Measurements from ENCODE around the gene TRHDE.

Gene TRHDE

DNA sequence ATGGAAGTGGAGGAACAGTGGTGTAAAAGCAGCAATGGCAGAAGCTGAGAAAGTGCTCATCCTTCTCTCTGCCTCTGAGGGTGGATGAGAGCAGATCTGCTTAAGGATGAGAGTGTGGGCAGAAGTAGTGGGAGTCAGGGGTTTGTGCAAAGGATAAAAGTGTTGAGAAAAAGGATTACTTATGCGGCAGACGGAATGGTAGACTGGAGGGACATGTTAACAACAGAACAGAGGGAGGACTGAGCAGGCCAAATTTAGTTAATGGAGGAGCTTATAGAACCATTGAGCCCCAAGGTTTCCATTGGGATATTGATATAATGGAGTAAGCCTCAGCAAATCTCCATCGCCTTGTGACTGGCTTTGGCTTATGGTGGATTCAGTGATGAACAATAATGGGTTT is 25.5 kb downstream of the TRHDE start:
- no peaks in the 10 kb centered on the region for H3K79me2 ChIP-seq (ENCODE audit: insufficient read depth, low read length)
- no peaks in the 10 kb centered on the region for H3K27me3 ChIP-seq (ENCODE audit: insufficient read depth, low read length)
- no peak for TF ChIP-seq EZH2 (IDR thresholded peaks at IDR 0.05; ENCODE audit: borderline replicate concordance, low read length)
- TF ChIP-seq, protein P1, sequence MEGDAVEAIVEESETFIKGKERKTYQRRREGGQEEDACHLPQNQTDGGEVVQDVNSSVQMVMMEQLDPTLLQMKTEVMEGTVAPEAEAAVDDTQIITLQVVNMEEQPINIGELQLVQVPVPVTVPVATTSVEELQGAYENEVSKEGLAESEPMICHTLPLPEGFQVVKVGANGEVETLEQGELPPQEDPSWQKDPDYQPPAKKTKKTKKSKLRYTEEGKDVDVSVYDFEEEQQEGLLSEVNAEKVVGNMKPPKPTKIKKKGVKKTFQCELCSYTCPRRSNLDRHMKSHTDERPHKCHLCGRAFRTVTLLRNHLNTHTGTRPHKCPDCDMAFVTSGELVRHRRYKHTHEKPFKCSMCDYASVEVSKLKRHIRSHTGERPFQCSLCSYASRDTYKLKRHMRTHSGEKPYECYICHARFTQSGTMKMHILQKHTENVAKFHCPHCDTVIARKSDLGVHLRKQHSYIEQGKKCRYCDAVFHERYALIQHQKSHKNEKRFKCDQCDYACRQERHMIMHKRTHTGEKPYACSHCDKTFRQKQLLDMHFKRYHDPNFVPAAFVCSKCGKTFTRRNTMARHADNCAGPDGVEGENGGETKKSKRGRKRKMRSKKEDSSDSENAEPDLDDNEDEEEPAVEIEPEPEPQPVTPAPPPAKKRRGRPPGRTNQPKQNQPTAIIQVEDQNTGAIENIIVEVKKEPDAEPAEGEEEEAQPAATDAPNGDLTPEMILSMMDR (IDR thresholded peaks at IDR 0.05; ENCODE audit: low read length): no peak
- H3F3A ChIP-seq (ENCODE audit: insufficient read depth, low read length): no peaks in the 10 kb centered on the region
- H4K20me1 ChIP-seq (ENCODE audit: insufficient read depth, low read length): no peaks in the 10 kb centered on the region
- H3K36me3 ChIP-seq (ENCODE audit: insufficient read depth, low read length): no peaks in the 10 kb centered on the region
- no peak overlapping the region for H3K4me2 ChIP-seq (ENCODE audit: low read length)
- no peaks in the 10 kb centered on the region for H3K9me3 ChIP-seq (ENCODE audit: low read length)
- H3K4me1 ChIP-seq (ENCODE audit: insufficient read depth, low read length, severe bottlenecking): no peaks in the 10 kb centered on the region
- H2AFZ ChIP-seq (ENCODE audit: low read length): no peak overlapping the region
- H3K4me3 ChIP-seq (ENCODE audit: low read depth, low read length, poor library complexity, severe bottlenecking): no peak overlapping the region
- no peaks in the 10 kb centered on the region for H3K9me2 ChIP-seq (ENCODE audit: low read depth, low read length)
- no peak overlapping the region for H3K27ac ChIP-seq (ENCODE audit: low read depth, low read length, poor library complexity, severe bottlenecking)
- H3K9ac ChIP-seq (ENCODE audit: low read length): no peak overlapping the region

DNA sequence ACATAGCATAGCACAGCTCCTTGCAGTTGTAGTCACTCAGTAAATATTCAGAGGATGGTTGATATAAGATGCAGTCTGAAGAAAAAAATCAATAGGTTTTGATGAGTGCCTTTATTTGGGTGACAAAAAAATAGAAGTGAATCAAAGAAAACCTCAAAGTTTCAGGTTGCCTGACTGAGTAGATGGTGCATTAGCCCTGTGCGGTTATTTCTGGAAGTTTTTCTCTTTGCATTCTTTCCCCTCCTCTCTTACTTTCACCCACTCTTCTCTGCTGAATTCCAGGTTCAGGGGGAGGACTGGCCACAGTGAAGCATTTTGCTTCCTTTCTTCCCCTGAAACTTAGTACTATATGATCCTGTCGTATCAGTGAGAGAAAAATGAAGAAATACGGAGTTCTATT is 28.6 kb downstream of the TRHDE start:
- Histone ChIP-seq H3F3A (ENCODE audit: insufficient read depth, low read length) (no peaks in the 10 kb centered on the region), H3K9me3 (ENCODE audit: low read length) (no peaks in the 10 kb centered on the region), H3K9ac (ENCODE audit: low read length) (no peak overlapping the region), H3K9me2 (ENCODE audit: low read depth, low read length) (no peaks in the 10 kb centered on the region), H4K20me1 (ENCODE audit: insufficient read depth, low read length) (no peaks in the 10 kb centered on the region), H3K36me3 (ENCODE audit: insufficient read depth, low read length) (no peaks in the 10 kb centered on the region), H3K27me3 (ENCODE audit: insufficient read depth, low read length) (no peaks in the 10 kb centered on the region), H3K4me1 (ENCODE audit: insufficient read depth, low read length, severe bottlenecking) (no peaks in the 10 kb centered on the region), H3K4me2 (ENCODE audit: low read length) (no peak overlapping the region), H3K27ac (ENCODE audit: low read depth, low read length, poor library complexity, severe bottlenecking) (no peak overlapping the region), H3K4me3 (ENCODE audit: low read depth, low read length, poor library complexity, severe bottlenecking) (no peak overlapping the region), H3K79me2 (ENCODE audit: insufficient read depth, low read length) (no peaks in the 10 kb centered on the region), H2AFZ (ENCODE audit: low read length) (no peak overlapping the region)
- no peak for TF ChIP-seq EZH2 (IDR thresholded peaks at IDR 0.05; ENCODE audit: borderline replicate concordance, low read length)
- TF ChIP-seq, protein P1 (IDR thresholded peaks at IDR 0.05; ENCODE audit: low read length): no peak

DNA sequence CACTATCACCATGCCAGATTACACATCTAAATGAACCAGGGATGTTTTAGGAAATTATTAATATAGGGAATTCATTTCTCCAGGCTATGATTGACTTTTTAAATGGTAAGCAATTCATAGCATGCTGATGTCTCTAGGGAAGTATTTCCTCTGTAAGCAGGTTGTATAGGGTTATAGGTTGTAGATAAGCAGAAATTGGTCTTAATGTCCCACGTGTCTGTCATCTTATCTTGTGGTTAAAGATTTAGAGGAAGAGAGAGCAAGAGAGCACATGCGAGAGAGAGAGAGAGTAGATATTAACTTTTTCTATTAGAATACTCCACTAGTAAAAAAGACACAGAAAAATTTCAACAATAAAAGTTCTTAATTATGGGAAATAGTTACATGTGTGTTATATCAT is 32.6 kb downstream of the TRHDE start:
- H3F3A ChIP-seq (ENCODE audit: insufficient read depth, low read length): no peaks in the 10 kb centered on the region
- no peak overlapping the region for H3K4me3 ChIP-seq (ENCODE audit: low read depth, low read length, poor library complexity, severe bottlenecking)
- no peaks in the 10 kb centered on the region for H3K79me2 ChIP-seq (ENCODE audit: insufficient read depth, low read length)
- no peak overlapping the region for H3K4me2 ChIP-seq (ENCODE audit: low read length)
- no peaks in the 10 kb centered on the region for H3K4me1 ChIP-seq (ENCODE audit: insufficient read depth, low read length, severe bottlenecking)
- H3K27ac ChIP-seq (ENCODE audit: low read depth, low read length, poor library complexity, severe bottlenecking): no peak overlapping the region
- H3K9me2 ChIP-seq (ENCODE audit: low read depth, low read length): no peaks in the 10 kb centered on the region
- H3K27me3 ChIP-seq (ENCODE audit: insufficient read depth, low read length): no peaks in the 10 kb centered on the region
- H3K9me3 ChIP-seq (ENCODE audit: low read length): no peaks in the 10 kb centered on the region
- no peak overlapping the region for H2AFZ ChIP-seq (ENCODE audit: low read length)
- no peaks in the 10 kb centered on the region for H4K20me1 ChIP-seq (ENCODE audit: insufficient read depth, low read length)
- H3K9ac ChIP-seq (ENCODE audit: low read length): no peak overlapping the region
- no peaks in the 10 kb centered on the region for H3K36me3 ChIP-seq (ENCODE audit: insufficient read depth, low read length)
- TF ChIP-seq, protein P1 (IDR thresholded peaks at IDR 0.05; ENCODE audit: low read length): no peak
- TF ChIP-seq EZH2 (IDR thresholded peaks at IDR 0.05; ENCODE audit: borderline replicate concordance, low read length): no peak

All from OCI-LY1 (cell line).